GM12865 (cell line): ENCODE data around the gene ATP6AP1.

Experiments
- DNase-seq: peaks from one replicate; pipeline ENCODE4 v3.0.0; 2010; ENCODE audit warnings: low read depth
- H3K4me3 ChIP-seq: 2 replicates; pipeline ENCODE4 v1.5.1; 2011; ENCODE audit warnings: mild to moderate bottlenecking, low read depth, low read length, control low read depth
- TF ChIP-seq, protein P1 (sequence below): IDR thresholded peaks from 2 replicates; pipeline ENCODE4 v1.5.1; 2011; ENCODE audit warnings: low read length, control low read depth, low read depth, inconsistent platforms; ENCODE audit not compliant: insufficient read depth; ENCODE audit errors: missing control alignments

The ATP6AP1 gene

DNA sequence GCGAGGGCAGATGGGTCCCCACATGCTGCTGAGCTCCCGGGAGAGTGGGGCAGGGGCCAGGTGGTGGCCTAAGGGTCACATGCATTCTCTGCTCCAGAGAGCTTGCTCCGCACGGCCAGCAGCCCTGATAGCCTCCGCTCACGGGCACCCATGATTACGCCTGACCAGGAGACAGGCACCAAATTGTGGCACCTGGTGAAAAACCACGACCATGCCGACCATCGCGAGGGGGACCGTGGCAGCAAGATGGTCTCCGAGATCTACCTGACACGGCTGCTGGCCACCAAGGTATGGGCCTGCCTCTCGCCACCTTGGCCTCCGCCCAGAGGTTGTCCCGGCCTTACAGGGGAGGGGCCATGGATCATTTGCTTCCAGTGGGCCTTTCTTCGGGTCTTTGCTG, 41.4 kb downstream of the ATP6AP1 start:
- TF ChIP-seq, protein P1, sequence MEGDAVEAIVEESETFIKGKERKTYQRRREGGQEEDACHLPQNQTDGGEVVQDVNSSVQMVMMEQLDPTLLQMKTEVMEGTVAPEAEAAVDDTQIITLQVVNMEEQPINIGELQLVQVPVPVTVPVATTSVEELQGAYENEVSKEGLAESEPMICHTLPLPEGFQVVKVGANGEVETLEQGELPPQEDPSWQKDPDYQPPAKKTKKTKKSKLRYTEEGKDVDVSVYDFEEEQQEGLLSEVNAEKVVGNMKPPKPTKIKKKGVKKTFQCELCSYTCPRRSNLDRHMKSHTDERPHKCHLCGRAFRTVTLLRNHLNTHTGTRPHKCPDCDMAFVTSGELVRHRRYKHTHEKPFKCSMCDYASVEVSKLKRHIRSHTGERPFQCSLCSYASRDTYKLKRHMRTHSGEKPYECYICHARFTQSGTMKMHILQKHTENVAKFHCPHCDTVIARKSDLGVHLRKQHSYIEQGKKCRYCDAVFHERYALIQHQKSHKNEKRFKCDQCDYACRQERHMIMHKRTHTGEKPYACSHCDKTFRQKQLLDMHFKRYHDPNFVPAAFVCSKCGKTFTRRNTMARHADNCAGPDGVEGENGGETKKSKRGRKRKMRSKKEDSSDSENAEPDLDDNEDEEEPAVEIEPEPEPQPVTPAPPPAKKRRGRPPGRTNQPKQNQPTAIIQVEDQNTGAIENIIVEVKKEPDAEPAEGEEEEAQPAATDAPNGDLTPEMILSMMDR, result no peak
- no peak overlapping the region for H3K4me3 ChIP-seq
- no peak for DNase-seq

DNA sequence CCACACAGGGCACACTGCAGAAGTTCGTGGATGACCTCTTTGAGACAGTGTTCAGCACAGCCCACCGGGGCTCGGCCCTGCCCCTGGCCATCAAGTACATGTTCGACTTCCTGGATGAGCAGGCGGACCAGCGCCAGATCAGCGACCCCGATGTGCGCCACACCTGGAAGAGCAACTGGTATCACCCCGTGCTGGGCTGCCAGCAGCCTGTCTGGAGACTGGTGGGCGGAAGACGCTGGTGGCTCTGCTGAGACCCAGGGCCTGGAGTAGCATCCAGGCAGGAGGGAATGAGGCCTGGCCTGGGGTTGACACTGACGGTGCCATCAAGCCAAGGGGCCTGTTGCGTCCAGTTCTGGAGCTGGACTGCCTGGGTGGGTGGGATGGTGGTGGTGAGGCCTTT, 42.0 kb downstream of the ATP6AP1 start:
- no peak for DNase-seq
- TF ChIP-seq, protein P1, result no peak

DNA sequence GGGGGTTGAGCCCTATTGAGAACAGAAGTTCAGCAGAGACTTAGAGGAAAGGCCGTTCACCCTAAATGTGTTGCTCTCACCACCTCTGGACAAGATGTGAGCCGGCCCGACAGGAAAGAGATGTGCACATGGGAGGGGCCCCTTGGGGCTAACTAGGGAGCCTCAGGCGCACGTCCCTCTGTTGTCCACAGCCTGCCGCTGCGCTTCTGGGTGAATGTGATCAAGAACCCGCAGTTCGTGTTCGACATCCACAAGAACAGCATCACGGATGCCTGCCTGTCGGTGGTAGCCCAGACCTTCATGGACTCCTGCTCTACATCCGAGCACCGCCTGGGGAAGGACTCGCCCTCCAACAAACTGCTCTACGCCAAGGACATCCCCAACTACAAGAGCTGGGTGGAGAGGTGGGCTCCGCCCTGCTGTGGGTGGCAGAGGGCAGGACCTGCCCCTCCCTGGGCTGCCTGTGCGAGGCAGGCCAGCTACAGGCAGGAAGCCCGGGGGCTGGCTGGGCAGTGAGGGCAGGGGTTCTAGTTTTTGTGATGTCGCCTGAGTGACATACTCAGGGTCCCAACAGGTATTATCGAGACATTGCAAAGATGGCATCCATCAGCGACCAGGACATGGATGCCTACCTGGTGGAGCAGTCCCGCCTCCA, 42.6 kb downstream of the ATP6AP1 start:
- no peak for DNase-seq
- TF ChIP-seq, protein P1, result no peak
- no peak overlapping the region for H3K4me3 ChIP-seq

More for the DNA sequence above, 42.0 kb downstream of the ATP6AP1 start:
- no peak overlapping the region for H3K4me3 ChIP-seq

DNA sequence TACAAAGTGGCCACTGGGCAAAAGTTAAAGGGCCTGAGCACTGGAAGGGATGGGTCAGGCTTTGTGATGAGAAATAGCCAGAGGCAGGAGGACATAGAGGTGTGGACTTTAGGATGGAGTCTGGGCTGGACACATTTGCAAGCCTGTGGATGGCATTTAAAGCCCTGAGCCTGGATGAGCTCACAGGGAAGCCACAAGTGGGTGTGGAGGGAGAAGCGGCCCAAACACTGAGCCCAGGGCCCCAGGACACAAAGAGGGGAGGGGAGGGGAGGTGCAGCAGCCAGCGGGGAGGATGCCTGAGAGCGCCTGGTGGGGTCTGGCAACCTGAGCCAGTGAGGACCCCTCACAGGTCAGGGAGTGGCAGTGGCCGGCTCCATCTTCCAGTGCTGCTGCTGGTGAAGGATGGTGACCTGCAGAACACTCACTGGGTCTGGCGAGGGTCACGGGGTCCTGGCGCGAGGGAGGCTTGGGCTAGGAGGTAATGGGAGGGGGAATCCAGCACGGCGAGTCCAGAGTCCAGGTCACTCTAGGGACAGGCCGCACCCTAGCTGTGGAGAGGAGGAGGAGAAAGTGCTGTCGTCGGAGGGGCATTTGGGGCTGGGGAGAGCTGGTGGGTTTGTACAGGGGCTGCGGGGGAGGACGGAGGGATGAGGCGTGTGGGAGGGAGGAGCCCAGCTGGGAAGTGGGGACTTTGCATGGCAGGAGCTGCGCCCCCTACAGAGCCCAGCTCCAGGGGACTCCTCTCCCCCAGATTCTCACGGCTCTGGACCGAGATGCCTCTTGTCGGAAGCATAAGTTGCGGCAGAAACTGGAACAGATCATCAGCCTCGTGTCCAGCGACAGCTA, 43.6 kb downstream of the ATP6AP1 start:
- DNase-seq, result no peak
- TF ChIP-seq, protein P1, result no peak

DNA sequence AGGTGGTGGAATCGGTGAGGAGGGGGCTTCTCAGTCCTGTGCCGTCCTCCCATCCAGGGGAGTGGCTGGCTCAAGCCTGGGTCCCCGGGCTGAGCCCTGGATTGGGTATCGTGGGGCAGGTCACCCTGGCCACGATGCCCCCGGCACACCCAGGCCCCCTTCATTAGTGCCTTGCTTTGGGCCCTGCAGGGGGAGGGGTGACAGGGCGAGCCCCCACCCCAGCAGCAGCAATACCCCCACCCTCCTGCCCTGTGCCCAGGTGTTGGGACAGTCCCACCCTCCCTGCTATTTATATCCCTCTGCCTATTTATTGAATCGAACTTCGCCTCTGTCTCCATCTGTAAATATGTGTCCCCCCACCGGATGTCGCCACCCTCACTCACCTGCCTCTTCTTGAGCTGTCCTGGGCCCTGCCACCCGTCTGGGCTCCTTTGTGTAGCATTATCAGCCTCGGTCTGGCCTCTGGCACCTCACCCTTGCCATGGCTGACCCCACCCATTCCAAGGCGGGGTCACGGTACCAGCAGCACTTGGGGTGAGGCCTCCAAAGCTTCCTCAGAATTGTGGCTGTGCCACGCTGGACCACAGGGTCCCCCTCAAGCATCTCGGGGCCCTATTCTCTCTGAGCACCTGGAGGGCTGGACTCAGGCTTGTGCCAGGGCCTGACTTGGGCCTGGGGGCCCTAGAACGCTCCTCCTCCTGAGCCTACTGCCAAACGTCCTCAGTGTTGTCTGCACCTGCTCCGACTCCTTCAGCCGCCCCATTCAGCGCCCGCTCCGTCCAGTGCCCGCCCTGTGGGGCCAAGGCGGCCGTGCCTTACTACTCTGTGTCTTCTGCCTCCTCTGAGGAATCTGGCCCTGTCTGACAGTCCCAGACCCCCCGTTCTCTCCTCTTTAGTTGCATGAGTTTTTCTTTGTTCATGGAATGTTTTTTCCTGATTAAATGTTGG, 44.5 kb downstream of the ATP6AP1 start:
- TF ChIP-seq, protein P1, result no peak
- H3K4me3 ChIP-seq, result no peak overlapping the region
- DNase-seq, result no peak

More for the DNA sequence above, 43.6 kb downstream of the ATP6AP1 start:
- H3K4me3 ChIP-seq, result no peak overlapping the region

DNA sequence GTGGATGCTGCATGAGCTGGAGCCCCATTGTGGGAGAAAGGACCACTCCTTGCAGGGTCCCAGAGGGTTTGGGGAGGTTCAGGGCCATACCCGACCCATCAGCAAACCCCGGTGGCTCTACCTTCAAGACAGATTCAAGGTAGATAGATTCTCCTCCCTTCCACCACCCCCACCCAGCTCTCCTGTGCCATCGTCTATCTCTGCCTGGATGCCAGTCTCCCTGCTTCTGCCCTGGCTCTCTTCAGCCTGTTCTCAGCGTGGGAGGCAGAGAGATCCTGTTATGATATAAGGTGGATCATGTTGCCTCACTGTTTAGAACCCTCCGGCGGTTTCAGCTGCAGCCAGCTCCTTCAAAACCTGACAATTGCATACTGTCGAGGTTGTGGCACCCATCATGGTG, 45.2 kb downstream of the ATP6AP1 start:
- no peak overlapping the region for H3K4me3 ChIP-seq
- TF ChIP-seq, protein P1, result no peak
- DNase-seq, result no peak
